Measurements from ENCODE around the gene MCM9. TPM values are rescaled to one million over a fixed set of nuclear protein-coding genes. Genes with fewer than 3 reads are reported as not detected.

Gene MCM9
- 1 to 10 TPM; 4.3 to 7.6 (median 6.9) TPM for total RNA-seq
- long read RNA-seq, partial matches to known transcripts = 0 of 1 reads
- long read RNA-seq, other reads (novel, unspliced or antisense) = 1 of 1 reads

DNA sequence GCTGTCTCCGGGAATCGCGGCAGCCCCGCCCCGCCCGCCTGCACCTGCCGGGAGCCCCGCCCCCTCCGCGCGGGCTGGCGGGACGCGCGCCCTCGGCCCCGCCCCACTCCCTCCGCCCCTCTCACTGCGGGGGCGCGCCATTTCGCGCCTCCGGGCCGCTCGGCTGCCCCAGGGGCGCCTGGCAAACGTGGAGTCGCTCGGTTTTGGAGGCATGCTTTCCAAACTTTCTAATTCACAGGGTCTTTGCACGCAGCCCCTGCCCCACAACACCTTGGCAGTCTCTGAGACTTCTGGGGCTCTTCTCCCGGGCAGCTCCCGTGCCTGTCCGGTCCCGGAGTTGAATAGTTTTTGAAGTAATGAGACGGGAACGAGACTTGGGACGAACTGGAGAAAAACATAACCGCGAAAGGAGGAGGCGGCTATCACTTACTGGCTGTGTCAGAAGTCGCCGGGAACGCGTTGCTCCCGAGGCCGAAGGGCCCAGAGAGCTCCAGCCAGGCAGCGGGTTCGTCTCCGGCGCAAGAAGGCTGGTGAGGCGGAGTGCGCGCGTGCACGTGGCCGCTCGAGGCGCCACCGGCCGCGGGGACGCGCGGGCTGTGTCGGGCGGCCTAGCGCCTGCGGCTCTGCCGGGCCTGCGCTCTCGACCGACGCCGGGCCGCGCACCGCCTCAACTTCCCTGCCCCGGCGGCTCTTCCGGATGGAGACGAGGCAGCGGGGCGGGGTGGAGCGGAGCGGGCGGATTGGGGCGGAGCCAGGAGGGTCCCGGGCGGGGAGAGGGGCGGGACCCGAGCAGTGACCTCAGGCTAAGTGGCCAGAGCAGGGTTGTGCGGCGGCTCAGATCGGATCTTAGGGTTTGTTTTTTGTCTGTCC, at the start of gene MCM9:
TSS of gene MCM9 (minus strand) at position 699 of the 870 bp plus-strand sequence. CDS start 3,436 bp downstream, outside the sequence.
- ATAC-seq (peak; percentile 93 to 99 (median 95)), DNase-seq (peak; percentile 95 to 96 (median 96))
- Histone ChIP-seq H3K27ac (peak within 1 kb of the TSS; percentile 76 to 85 (median 81)), H3K9me3 (no peaks in the 10 kb centered on the region), H3K27me3 (no peaks in the 10 kb centered on the region), H3K4me3 (peak within 1 kb of the TSS; percentile 59 to 81 (median 71)), H3K4me1 (peaks cover 0 to 9% (median 0%) of the 10 kb centered on the region in 4 donors), H3K36me3 (peaks cover 0 to 10% (median 1%) of the 10 kb centered on the region in 4 donors)
- WGBS (ENCODE audit: insufficient coverage, low coverage, low lambda C conversion rate, missing lambda C conversion rate) = under 1% methylated on average over 34 of the region's 95 CpGs
- TF ChIP-seq, protein P1, sequence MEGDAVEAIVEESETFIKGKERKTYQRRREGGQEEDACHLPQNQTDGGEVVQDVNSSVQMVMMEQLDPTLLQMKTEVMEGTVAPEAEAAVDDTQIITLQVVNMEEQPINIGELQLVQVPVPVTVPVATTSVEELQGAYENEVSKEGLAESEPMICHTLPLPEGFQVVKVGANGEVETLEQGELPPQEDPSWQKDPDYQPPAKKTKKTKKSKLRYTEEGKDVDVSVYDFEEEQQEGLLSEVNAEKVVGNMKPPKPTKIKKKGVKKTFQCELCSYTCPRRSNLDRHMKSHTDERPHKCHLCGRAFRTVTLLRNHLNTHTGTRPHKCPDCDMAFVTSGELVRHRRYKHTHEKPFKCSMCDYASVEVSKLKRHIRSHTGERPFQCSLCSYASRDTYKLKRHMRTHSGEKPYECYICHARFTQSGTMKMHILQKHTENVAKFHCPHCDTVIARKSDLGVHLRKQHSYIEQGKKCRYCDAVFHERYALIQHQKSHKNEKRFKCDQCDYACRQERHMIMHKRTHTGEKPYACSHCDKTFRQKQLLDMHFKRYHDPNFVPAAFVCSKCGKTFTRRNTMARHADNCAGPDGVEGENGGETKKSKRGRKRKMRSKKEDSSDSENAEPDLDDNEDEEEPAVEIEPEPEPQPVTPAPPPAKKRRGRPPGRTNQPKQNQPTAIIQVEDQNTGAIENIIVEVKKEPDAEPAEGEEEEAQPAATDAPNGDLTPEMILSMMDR (IDR thresholded peaks at IDR 0.05) = no peak
- TF ChIP-seq POLR2A (IDR thresholded peaks at IDR 0.05) = peak; percentile 89
- intact Hi-C loops (cut with DNase I) = no loop called here

DNA sequence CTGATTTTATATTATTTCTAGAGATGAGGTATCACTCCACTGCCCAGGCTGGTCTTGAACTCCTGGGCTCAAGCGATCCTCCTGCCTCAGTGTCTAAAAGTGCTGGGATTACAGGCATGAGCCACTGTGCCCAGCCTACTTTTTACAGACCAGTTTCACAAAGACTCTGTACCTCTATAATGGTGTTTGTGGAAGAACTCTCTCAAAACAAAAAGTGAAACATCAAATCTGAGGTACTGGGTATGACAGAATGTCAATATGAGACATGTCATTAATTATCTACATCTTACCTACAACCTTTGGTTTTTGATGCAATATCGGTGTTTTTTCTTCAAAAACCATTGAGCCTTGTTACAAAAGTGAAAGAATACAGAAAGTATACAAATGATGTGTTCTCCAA, 49.4 kb upstream of the MCM9 start:
- TF ChIP-seq, protein P1 (IDR thresholded peaks at IDR 0.05) = no peak
- TF ChIP-seq POLR2A (IDR thresholded peaks at IDR 0.05) = no peak
- Histone ChIP-seq H3K4me3 (no peak overlapping the region), H3K9me3 (no peaks in the 10 kb centered on the region), H3K27me3 (no peaks in the 10 kb centered on the region), H3K4me1 (no peaks in the 10 kb centered on the region), H3K27ac (no peak overlapping the region), H3K36me3 (no peaks in the 10 kb centered on the region)
- 97% methylated on average over 2 of the region's 2 CpGs for WGBS (ENCODE audit: insufficient coverage, low coverage, low lambda C conversion rate, missing lambda C conversion rate)
- DNase-seq = no peak
- intact Hi-C loops (cut with DNase I) = no loop called here
- no peak for ATAC-seq

DNA sequence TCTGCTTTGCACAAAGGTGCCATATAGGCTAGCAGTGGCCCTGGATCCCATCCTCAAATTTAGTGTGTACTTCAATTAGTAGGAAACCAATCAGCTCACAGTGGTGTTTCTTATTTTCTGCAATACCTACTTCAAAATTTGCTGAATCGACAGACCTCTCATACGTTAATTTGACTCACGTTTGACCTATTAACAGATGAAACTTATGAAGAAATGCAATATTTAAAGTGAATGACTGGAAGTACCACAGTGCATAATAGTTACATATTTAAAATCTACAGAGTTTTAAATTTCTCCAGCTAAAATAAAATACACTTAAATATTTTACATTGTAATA, 47.6 kb upstream of the MCM9 start:
- Histone ChIP-seq H3K4me1 (no peaks in the 10 kb centered on the region), H3K27me3 (no peaks in the 10 kb centered on the region), H3K36me3 (no peaks in the 10 kb centered on the region), H3K4me3 (no peak overlapping the region), H3K9me3 (no peaks in the 10 kb centered on the region), H3K27ac (no peak overlapping the region)
- no peak for ATAC-seq
- DNase-seq = no peak
- TF ChIP-seq, protein P1 (IDR thresholded peaks at IDR 0.05) = no peak
- no peak for TF ChIP-seq POLR2A (IDR thresholded peaks at IDR 0.05)
- 90% methylated on average over 3 of the region's 3 CpGs for WGBS (ENCODE audit: insufficient coverage, low coverage, low lambda C conversion rate, missing lambda C conversion rate)
- intact Hi-C loops (cut with DNase I) = no loop called here

DNA sequence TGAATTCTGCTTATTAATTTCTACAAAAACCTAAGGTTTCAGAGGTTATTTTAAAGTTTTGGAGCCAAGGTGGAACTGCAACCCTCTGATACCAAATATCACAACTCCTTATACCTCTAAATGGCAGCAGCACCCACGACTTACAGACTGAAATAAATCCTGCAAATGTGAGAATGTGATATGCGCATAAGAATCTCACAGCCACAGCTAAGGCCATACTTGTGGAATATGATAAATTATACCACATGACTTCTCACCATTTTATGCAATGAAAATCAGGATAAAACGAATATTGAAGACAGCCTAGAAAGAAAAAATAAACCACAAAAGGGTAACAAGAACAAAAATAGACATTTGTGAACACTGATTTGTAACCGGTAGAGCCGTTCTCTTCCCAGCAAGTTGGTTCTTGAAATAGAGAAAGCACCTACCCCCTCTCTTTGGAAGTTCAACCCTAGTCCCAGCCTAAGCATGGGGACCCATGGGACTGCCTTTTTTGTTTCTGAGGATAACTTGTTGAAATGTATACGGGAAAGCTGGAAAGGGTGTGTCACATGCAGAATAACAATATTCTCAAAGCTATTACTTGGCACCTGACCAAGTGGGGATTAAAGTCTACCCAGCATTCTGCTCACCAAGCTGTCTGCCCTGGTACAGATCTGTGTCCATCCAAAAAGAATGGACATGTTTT, 47.1 kb upstream of the MCM9 start:
- Histone ChIP-seq H3K4me3 (no peak overlapping the region), H3K27ac (no peak overlapping the region), H3K4me1 (no peaks in the 10 kb centered on the region), H3K27me3 (no peaks in the 10 kb centered on the region), H3K36me3 (no peaks in the 10 kb centered on the region), H3K9me3 (no peaks in the 10 kb centered on the region)
- intact Hi-C loops (cut with DNase I) = no loop called here
- no peak for ATAC-seq
- DNase-seq = no peak
- WGBS (ENCODE audit: insufficient coverage, low coverage, low lambda C conversion rate, missing lambda C conversion rate) = 84% methylated on average over 6 of the region's 6 CpGs
- TF ChIP-seq POLR2A (IDR thresholded peaks at IDR 0.05) = no peak
- TF ChIP-seq, protein P1 (IDR thresholded peaks at IDR 0.05) = no peak

Measured in right lobe of liver (tissue), 6 donors.